Loucy (cell line): Measurements from ENCODE around the gene PELO.

Experiments used
- H2AFZ ChIP-seq: fragments of 200-600 bp; sonication (generic); 2 replicates; pipeline ENCODE4 v1.6.0; 2016; ENCODE audit warnings: antibody characterized with exemption, mild to moderate bottlenecking, low read length, moderate library complexity
- H3F3A ChIP-seq: fragments of 200-600 bp; 2 replicates; pipeline ENCODE4 v1.6.0; 2016; ENCODE audit warnings: antibody characterized with exemption, low read depth, mild to moderate bottlenecking
- H3K27me3 ChIP-seq: fragments of 200-600 bp; sonication (generic); 2 replicates; pipeline ENCODE4 v1.6.1; 2014; ENCODE audit warnings: low read length, mild to moderate bottlenecking; ENCODE audit not compliant: insufficient read depth, poor library complexity, severe bottlenecking
- H3K36me3 ChIP-seq: fragments of 200-600 bp; sonication (generic); 2 replicates; pipeline ENCODE4 v1.6.1; 2016; ENCODE audit warnings: low read length; ENCODE audit not compliant: insufficient read depth
- H3K4me1 ChIP-seq: fragments of 200-600 bp; sonication (generic); 2 replicates; pipeline ENCODE4 v1.5.1; 2014; ENCODE audit warnings: low read length, mild to moderate bottlenecking; ENCODE audit not compliant: insufficient read depth, poor library complexity, severe bottlenecking
- H3K4me2 ChIP-seq: fragments of 200-600 bp; sonication (generic); 2 replicates; pipeline ENCODE4 v1.6.0; 2014; ENCODE audit warnings: antibody characterized with exemption, low read length, low read depth, mild to moderate bottlenecking; ENCODE audit not compliant: poor library complexity, severe bottlenecking
- H3K4me3 ChIP-seq: fragments of 200-600 bp; sonication (generic); 2 replicates; pipeline ENCODE4 v1.5.1; 2014; ENCODE audit warnings: low read length, mild to moderate bottlenecking, mixed read lengths; ENCODE audit not compliant: poor library complexity, severe bottlenecking
- H3K79me2 ChIP-seq: fragments of 200-600 bp; sonication (generic); 2 replicates; pipeline ENCODE4 v1.6.1; 2014; ENCODE audit warnings: low read length; ENCODE audit not compliant: insufficient read depth
- H3K9ac ChIP-seq: fragments of 200-600 bp; sonication (generic); 2 replicates; pipeline ENCODE4 v1.6.0; 2014; ENCODE audit warnings: mild to moderate bottlenecking, low read depth, low read length, moderate library complexity; ENCODE audit not compliant: poor library complexity, severe bottlenecking
- H3K9me2 ChIP-seq: fragments of 200-600 bp; sonication (generic); replicated peaks from 2 replicates; pipeline ENCODE4 v1.6.1; 2016; ENCODE audit warnings: low read depth, low read length, mixed read lengths
- H3K9me3 ChIP-seq: fragments of 200-600 bp; sonication (generic); 2 replicates; pipeline ENCODE4 v1.6.1; 2014; ENCODE audit warnings: mild to moderate bottlenecking, antibody characterized with exemption, low read length, low read depth; ENCODE audit not compliant: insufficient read depth
- H4K20me1 ChIP-seq: fragments of 200-600 bp; sonication (generic); 2 replicates; pipeline ENCODE4 v1.6.0; 2014; ENCODE audit warnings: antibody characterized with exemption, low read length, mild to moderate bottlenecking; ENCODE audit not compliant: insufficient read depth, poor library complexity, severe bottlenecking
- EZH2phosphoT487 ChIP-seq: fragments of 200-600 bp; IDR thresholded peaks from 2 replicates; pipeline ENCODE4 v1.6.1; 2018; ENCODE audit warnings: antibody characterized with exemption, mild to moderate bottlenecking, moderate library complexity, borderline replicate concordance
- TF ChIP-seq, protein P1 (sequence below): fragments of 200-600 bp; sonication (generic); conservative IDR thresholded peaks from 2 replicates; pipeline ENCODE4 v1.5.1; 2014; ENCODE audit warnings: mild to moderate bottlenecking, antibody characterized with exemption, low read length

The PELO gene

DNA sequence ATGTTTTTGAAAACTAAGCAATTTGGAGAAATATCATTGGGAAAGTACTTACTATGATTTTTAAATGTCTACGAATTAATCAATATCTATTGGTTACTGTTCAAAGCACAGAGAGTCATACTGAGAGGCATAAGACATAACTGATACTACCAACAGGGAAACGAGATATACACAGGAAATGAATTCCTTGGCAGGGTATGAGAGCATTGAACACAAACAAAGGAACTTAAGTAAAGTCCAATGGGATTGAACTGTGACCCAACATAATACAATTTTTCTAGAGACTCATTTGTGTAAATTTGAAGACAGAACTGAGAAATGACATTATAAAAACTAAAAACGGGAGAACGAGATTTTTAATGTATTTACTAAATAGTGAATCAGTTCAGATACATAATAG, 1.3 kb upstream of the PELO start:
- Histone ChIP-seq H3K4me3 (no peak overlapping the region), H3K36me3 (no peaks in the 10 kb centered on the region), H3K79me2 (no peaks in the 10 kb centered on the region), H3K9me3 (no peaks in the 10 kb centered on the region), H3K9me2 (no peaks in the 10 kb centered on the region), H2AFZ (no peak overlapping the region), H3F3A (no peaks in the 10 kb centered on the region), H3K27me3 (no peaks in the 10 kb centered on the region), H3K4me1 (peaks cover 19% of the 10 kb centered on the region), H3K9ac (no peak overlapping the region), H4K20me1 (no peaks in the 10 kb centered on the region), H3K4me2 (no peak overlapping the region)
- TF ChIP-seq, protein P1, sequence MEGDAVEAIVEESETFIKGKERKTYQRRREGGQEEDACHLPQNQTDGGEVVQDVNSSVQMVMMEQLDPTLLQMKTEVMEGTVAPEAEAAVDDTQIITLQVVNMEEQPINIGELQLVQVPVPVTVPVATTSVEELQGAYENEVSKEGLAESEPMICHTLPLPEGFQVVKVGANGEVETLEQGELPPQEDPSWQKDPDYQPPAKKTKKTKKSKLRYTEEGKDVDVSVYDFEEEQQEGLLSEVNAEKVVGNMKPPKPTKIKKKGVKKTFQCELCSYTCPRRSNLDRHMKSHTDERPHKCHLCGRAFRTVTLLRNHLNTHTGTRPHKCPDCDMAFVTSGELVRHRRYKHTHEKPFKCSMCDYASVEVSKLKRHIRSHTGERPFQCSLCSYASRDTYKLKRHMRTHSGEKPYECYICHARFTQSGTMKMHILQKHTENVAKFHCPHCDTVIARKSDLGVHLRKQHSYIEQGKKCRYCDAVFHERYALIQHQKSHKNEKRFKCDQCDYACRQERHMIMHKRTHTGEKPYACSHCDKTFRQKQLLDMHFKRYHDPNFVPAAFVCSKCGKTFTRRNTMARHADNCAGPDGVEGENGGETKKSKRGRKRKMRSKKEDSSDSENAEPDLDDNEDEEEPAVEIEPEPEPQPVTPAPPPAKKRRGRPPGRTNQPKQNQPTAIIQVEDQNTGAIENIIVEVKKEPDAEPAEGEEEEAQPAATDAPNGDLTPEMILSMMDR = no peak
- no peak for TF ChIP-seq EZH2phosphoT487

GRCh38 chr5:52786949-52787599, 642 bp upstream of the PELO start:
- peak overlapping the region; percentile 57 for H3K9ac ChIP-seq

GRCh38 chr5:52788505-52788821, 747 bp downstream of the PELO start:
- Histone ChIP-seq H3K4me2 (peak overlapping the region; percentile 83), H3K9ac (peak overlapping the region; percentile 57), H3K27me3 (no peaks in the 10 kb centered on the region), H3K4me3 (peak overlapping the region; percentile 83), H4K20me1 (no peaks in the 10 kb centered on the region), H3K36me3 (no peaks in the 10 kb centered on the region), H3F3A (no peaks in the 10 kb centered on the region), H2AFZ (peak overlapping the region; percentile 97), H3K9me2 (no peaks in the 10 kb centered on the region), H3K9me3 (no peaks in the 10 kb centered on the region), H3K4me1 (peaks cover 19% of the 10 kb centered on the region), H3K79me2 (no peaks in the 10 kb centered on the region)
- TF ChIP-seq EZH2phosphoT487 = no peak
- TF ChIP-seq, protein P1 = no peak

More at GRCh38 chr5:52786949-52787599, 642 bp upstream of the PELO start:
- Histone ChIP-seq H3K27me3 (no peaks in the 10 kb centered on the region), H3K9me2 (no peaks in the 10 kb centered on the region), H3K4me2 (peak overlapping the region; percentile 83), H3K36me3 (no peaks in the 10 kb centered on the region), H4K20me1 (no peaks in the 10 kb centered on the region), H3K79me2 (no peaks in the 10 kb centered on the region), H3K4me1 (peaks cover 19% of the 10 kb centered on the region), H3K9me3 (no peaks in the 10 kb centered on the region), H3F3A (no peaks in the 10 kb centered on the region), H3K4me3 (peak overlapping the region; percentile 83), H2AFZ (peak overlapping the region; percentile 97)
- TF ChIP-seq, protein P1 = peak; percentile 50
- no peak for TF ChIP-seq EZH2phosphoT487
